Osteoblast (primary cell): Measurements from ENCODE around the gene DRAXIN. TPM values are rescaled to one million over a fixed set of nuclear protein-coding genes. Genes with fewer than 3 reads are reported as not detected.

ENCODE experiments used
- DNase-seq: peaks from one replicate; pipeline ENCODE4 v3.0.0; 2011; ENCODE audit warnings: low spot score, mixed read lengths; ENCODE audit not compliant: insufficient read length; ENCODE audit errors: missing footprints
- H2AFZ ChIP-seq: 2 replicates; pipeline ENCODE4 v1.6.0; 2011; ENCODE audit warnings: mild to moderate bottlenecking, low read length
- H3K27ac ChIP-seq: 2 replicates; pipeline ENCODE4 v1.5.1; 2011; ENCODE audit warnings: mild to moderate bottlenecking, low read depth, low read length, moderate library complexity
- H3K27me3 ChIP-seq: 2 replicates; pipeline ENCODE4 v1.6.0; 2012; ENCODE audit warnings: mild to moderate bottlenecking, control low read depth, inconsistent platforms, low read length, moderate library complexity; ENCODE audit not compliant: insufficient read depth
- H3K36me3 ChIP-seq: 2 replicates; pipeline ENCODE4 v1.5.1; 2011; ENCODE audit warnings: mild to moderate bottlenecking, low read length, control low read depth, moderate library complexity; ENCODE audit not compliant: insufficient read depth
- H3K4me1 ChIP-seq: 2 replicates; pipeline ENCODE4 v1.5.1; 2011; ENCODE audit warnings: mild to moderate bottlenecking, low read length, control low read depth, moderate library complexity; ENCODE audit not compliant: insufficient read depth
- H3K4me2 ChIP-seq: 2 replicates; pipeline ENCODE4 v1.6.0; 2011; ENCODE audit warnings: mild to moderate bottlenecking, low read length; ENCODE audit not compliant: insufficient read depth
- H3K4me3 ChIP-seq: fragments of 200-600 bp; sonication (generic); 3 replicates; pipeline ENCODE4 v1.5.1; 2012; ENCODE audit warnings: mild to moderate bottlenecking, low read length, inconsistent platforms; ENCODE audit not compliant: insufficient read depth
- H3K79me2 ChIP-seq: 2 replicates; pipeline ENCODE4 v1.6.0; 2012; ENCODE audit warnings: mild to moderate bottlenecking, low read length, control low read depth, inconsistent platforms; ENCODE audit not compliant: insufficient read depth
- H3K9me3 ChIP-seq: 2 replicates; pipeline ENCODE4 v1.5.1; 2011; ENCODE audit warnings: low read depth, low read length, control low read depth
- H4K20me1 ChIP-seq: 2 replicates; pipeline ENCODE4 v1.6.0; 2012; ENCODE audit warnings: mild to moderate bottlenecking, low read length, control low read depth; ENCODE audit not compliant: insufficient read depth
- CTCF ChIP-seq: IDR thresholded peaks from 2 replicates; pipeline ENCODE4 v1.5.1; 2011; ENCODE audit warnings: mild to moderate bottlenecking, low read depth, low read length, moderate library complexity; ENCODE audit errors: extremely low read depth
- total RNA-seq: library from RNA; depleted of rRNA; stranded (reverse); fragments of >200 nt; gene quantifications from 2 replicates; pipeline ENCODE4 v1.2.3, GENCODE V29; 2012

DRAXIN gene
- total RNA-seq, 1 donor, result under 0.01 TPM

- no peaks in the 10 kb centered on the region for H3K4me1 ChIP-seq
- no peak for DNase-seq
- H3K9me3 ChIP-seq, result no peaks in the 10 kb centered on the region
- no peak for TF ChIP-seq CTCF
- peaks cover 5% of the 10 kb centered on the region for H3K27me3 ChIP-seq
- no peaks in the 10 kb centered on the region for H4K20me1 ChIP-seq
- no peak overlapping the region for H3K4me3 ChIP-seq
- no peaks in the 10 kb centered on the region for H3K36me3 ChIP-seq
- H2AFZ ChIP-seq, result no peak overlapping the region
- no peak overlapping the region for H3K27ac ChIP-seq
- H3K4me2 ChIP-seq, result no peak overlapping the region
- no peaks in the 10 kb centered on the region for H3K79me2 ChIP-seq
Observed at GRCh38 chr1:11772458-11772857, 80.9 kb downstream of the DRAXIN start.

- DNase-seq, result no peak
- no peak overlapping the region for H3K4me3 ChIP-seq
- H3K36me3 ChIP-seq, result no peaks in the 10 kb centered on the region
- no peaks in the 10 kb centered on the region for H3K4me1 ChIP-seq
- no peak overlapping the region for H3K27ac ChIP-seq
- no peak overlapping the region for H2AFZ ChIP-seq
- TF ChIP-seq CTCF, result no peak
- H4K20me1 ChIP-seq, result no peaks in the 10 kb centered on the region
- H3K9me3 ChIP-seq, result no peaks in the 10 kb centered on the region
- no peaks in the 10 kb centered on the region for H3K27me3 ChIP-seq
- no peak overlapping the region for H3K4me2 ChIP-seq
- no peaks in the 10 kb centered on the region for H3K79me2 ChIP-seq
Observed at GRCh38 chr1:11774753-11775152, 83.2 kb downstream of the DRAXIN start.

Other genes with a start within 250 kb of the DRAXIN start
- gene DISP3, start 212.6 kb upstream of the DRAXIN start, total RNA-seq, result under 0.01 TPM in 2 replicates
- 0.29 and 0.36 TPM in 2 replicates for gene FBXO2, start 37.3 kb upstream of the DRAXIN start, total RNA-seq
- 14.4 and 16.3 TPM in 2 replicates for gene FBXO44, start 36.8 kb upstream of the DRAXIN start, total RNA-seq
- 8.7 and 8.8 TPM in 2 replicates for gene FBXO6, start 27.5 kb upstream of the DRAXIN start, total RNA-seq
- gene MAD2L2, start 10.6 kb upstream of the DRAXIN start, total RNA-seq, result 20.6 and 22.7 TPM in 2 replicates
- 47.7 and 56.5 TPM in 2 replicates for gene AGTRAP, start 44.4 kb downstream of the DRAXIN start, total RNA-seq
- gene C1orf167, start 70.5 kb downstream of the DRAXIN start, total RNA-seq, result under 0.01 TPM in 1 of 2 replicates, not detected in the other
- gene MTHFR, start 114.3 kb downstream of the DRAXIN start, total RNA-seq, result 32.6 and 34.5 TPM in 2 replicates
- 21.0 and 22.4 TPM in 2 replicates for gene CLCN6, start 114.5 kb downstream of the DRAXIN start, total RNA-seq
- gene NPPA, start 156.1 kb downstream of the DRAXIN start, total RNA-seq, result not detected in 2 replicates
- gene NPPB, start 167.2 kb downstream of the DRAXIN start, total RNA-seq, result not detected in 2 replicates
- 51.6 and 64.1 TPM in 2 replicates for gene KIAA2013, start 234.7 kb downstream of the DRAXIN start, total RNA-seq
- 242 and 281 TPM in 2 replicates for gene PLOD1, start 243.0 kb downstream of the DRAXIN start, total RNA-seq